ENCODE data around the gene CADPS.

DNA sequence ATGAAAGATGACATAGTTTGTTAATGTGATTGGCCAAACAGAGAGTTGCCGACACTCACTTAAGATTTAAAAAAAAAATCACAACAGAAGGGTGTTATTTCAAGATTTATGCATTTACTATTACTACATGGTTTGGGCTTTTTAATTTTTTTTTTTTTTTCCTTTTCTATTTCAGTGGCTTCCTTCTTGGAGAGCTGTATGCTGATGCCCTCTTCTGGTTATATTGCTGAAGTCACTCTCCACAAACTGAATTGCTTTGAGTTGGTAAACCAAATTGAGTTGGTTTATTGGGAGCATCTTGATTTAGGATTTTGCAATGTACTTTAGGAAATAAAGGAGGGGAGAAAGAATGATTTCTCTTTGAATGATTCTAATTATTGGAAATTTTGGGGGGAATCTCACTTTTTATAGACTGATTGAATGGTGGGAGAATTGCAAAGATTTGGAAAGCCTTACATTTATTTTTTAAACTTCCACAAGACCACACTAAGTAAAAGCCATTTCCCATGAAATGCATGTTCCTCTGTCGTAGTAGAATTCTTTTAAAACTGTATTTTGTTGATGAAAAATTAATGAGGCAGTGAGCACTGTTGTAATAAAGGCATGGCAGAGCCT, 315.3 kb downstream of the CADPS start:
- TF ChIP-seq, protein P1, sequence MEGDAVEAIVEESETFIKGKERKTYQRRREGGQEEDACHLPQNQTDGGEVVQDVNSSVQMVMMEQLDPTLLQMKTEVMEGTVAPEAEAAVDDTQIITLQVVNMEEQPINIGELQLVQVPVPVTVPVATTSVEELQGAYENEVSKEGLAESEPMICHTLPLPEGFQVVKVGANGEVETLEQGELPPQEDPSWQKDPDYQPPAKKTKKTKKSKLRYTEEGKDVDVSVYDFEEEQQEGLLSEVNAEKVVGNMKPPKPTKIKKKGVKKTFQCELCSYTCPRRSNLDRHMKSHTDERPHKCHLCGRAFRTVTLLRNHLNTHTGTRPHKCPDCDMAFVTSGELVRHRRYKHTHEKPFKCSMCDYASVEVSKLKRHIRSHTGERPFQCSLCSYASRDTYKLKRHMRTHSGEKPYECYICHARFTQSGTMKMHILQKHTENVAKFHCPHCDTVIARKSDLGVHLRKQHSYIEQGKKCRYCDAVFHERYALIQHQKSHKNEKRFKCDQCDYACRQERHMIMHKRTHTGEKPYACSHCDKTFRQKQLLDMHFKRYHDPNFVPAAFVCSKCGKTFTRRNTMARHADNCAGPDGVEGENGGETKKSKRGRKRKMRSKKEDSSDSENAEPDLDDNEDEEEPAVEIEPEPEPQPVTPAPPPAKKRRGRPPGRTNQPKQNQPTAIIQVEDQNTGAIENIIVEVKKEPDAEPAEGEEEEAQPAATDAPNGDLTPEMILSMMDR (conservative IDR thresholded peaks at IDR 0.05 in 1 of 2, IDR thresholded peaks at IDR 0.05 in 1 of 2; ENCODE audit: extremely low read depth in 1 of 2, insufficient read depth in 1 of 2, low read depth in 1 of 2, low read length in 2 of 2) = peak; percentile 27 to 62
- no peak for TF ChIP-seq EZH2 (IDR thresholded peaks at IDR 0.05; ENCODE audit: borderline replicate concordance, low read length)

Measured in mammary epithelial cell (primary cell).